Astrocyte (in vitro differentiated cells and primary cell): ENCODE data around the gene KCNK10.

Source experiments
- CTCF ChIP-seq: IDR thresholded peaks from 2 replicates; pipeline ENCODE4 v1.5.1; 2011; ENCODE audit warnings: low read depth, mild to moderate bottlenecking, inconsistent platforms, low read length, moderate library complexity; ENCODE audit not compliant: insufficient read depth
- EZH2 ChIP-seq: IDR thresholded peaks from 2 replicates; pipeline ENCODE4 v1.6.1; 2012; ENCODE audit warnings: mild to moderate bottlenecking, low read length, inconsistent platforms; ENCODE audit not compliant: insufficient read depth

- no peak for TF ChIP-seq CTCF
- no peak for TF ChIP-seq EZH2
Observed at GRCh38 chr14:88255798-88256197, 67.3 kb downstream of the KCNK10 start.
